Left lung (tissue), 10 donors: ENCODE results near the gene P2RY1. TPM values are rescaled to one million over a fixed set of nuclear protein-coding genes. Genes with fewer than 3 reads are reported as not detected.

ENCODE experiments used
- ATAC-seq: fragments of 200-7000 bp; cut with Tn5 transposase; one replicate; pipeline ENCODE4 v1.9.1; 2020; ENCODE audit warnings: moderate library complexity
- DNase-seq, 4 donors: peaks; one replicate each; pipeline ENCODE4 v3.0.0-alpha.2; 2013 to 2020
- H3K27ac ChIP-seq, 2 donors: fragments of 200-600 bp; sonication (generic) in 1 of 2; one replicate each; pipeline versions ENCODE4 v1.5.0 to v1.8.0; 2020 to 2021
- H3K27me3 ChIP-seq, 2 donors: fragments of 200-600 bp; sonication (generic) in 1 of 2; one replicate each; pipeline versions ENCODE4 v1.5.0 to v1.8.0; 2020 to 2021
- H3K36me3 ChIP-seq, 2 donors: fragments of 200-600 bp; sonication (generic) in 1 of 2; one replicate each; pipeline versions ENCODE4 v1.5.0 to v1.8.0; 2020 to 2021
- H3K4me1 ChIP-seq, 2 donors: fragments of 200-600 bp; one replicate each; pipeline ENCODE4 v1.8.0; 2021
- H3K4me3 ChIP-seq, 2 donors: fragments of 200-600 bp; sonication (generic) in 1 of 2; one replicate each; pipeline versions ENCODE4 v1.5.0 to v1.8.0; 2020 to 2021; ENCODE audit warnings: mild to moderate bottlenecking in 1 of 2
- H3K9me3 ChIP-seq, 2 donors: fragments of 200-600 bp; sonication (generic) in 1 of 2; one replicate each; pipeline versions ENCODE4 v1.5.0 to v1.8.0; 2020 to 2021
- intact Hi-C, 2 donors: fragments of 100-400 bp; cut with DNase I; formaldehyde crosslinking; loops; one replicate each; pipeline versions ENCODE4 v1.11.2 to v1.14.2; 2022
- polyA plus RNA-seq, 6 donors: library from polyadenylated mRNA; unstranded; fragments of 120-200 nt; gene quantifications; one replicate each; pipeline ENCODE4 v1.2.1, GENCODE V29; 2013; ENCODE audit not compliant: insufficient read length in 6 of 6
- total RNA-seq, 2 donors: library from RNA; stranded (reverse); fragmentation: NEBNext Ultra II Directional; extraction: Animal tissue kit (Norgen Biotek cat#: 25700); gene quantifications; one replicate each; pipeline ENCODE4 v1.2.1, GENCODE V29; 2021
- TF ChIP-seq, protein P1 (sequence below), 2 donors: fragments of 200-600 bp; sonication (generic) in 1 of 2; IDR thresholded peaks; one replicate each; pipeline versions ENCODE4 v1.5.0 to v1.8.0; 2021; ENCODE audit warnings: antibody characterized with exemption in 2 of 2
- donor health status: DM: no; HTN: yes; CAD: no.
- donor health status: DM: no; HTN: no; CAD: no.

P2RY1 gene
- total and polyA plus RNA-seq, 8 donors, result 7.6 to 17.5 (median 15.1) TPM

DNA sequence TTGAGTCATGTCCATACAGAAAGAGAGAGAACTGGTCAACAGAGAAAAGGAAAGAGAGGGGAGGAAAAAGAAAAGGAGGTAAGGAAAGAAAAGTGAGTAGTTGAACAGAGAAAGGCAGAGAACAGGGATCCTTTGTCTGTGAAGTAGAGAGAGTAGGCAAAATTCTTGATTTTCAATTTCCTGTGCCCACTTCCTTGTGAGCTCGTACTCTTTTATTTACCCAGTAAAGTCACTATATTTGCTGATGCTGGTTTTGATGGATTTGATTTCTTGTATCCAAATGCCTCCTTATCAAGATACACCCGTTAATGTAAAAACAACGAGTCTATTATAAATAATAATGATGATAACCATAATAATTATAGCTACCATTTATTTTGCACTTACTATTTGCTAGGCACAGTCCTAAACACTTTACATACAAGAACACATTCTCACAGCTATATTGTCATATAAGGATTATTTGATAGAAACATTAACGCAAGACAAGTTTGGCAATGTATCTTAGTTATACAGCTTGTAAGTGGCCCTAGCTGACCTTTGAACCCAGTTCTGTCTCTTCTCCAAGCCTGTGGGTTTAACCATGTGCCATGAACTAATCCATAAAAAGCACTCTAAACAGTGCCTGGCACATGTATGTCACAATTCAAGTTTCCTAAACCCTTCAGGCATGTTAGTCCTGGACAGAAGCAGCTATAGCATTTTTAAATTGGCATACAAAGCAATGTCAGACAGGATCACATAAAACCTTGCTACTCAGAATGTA lies 6.7 kb upstream of the P2RY1 start:
- no peaks in the 10 kb centered on the region for H3K36me3 ChIP-seq
- no peak overlapping the region for H3K27ac ChIP-seq
- H3K4me3 ChIP-seq, result no peak overlapping the region
- H3K9me3 ChIP-seq, result no peaks in the 10 kb centered on the region
- no peaks in the 10 kb centered on the region for H3K27me3 ChIP-seq
- ATAC-seq, result no peak
- no peaks in the 10 kb centered on the region for H3K4me1 ChIP-seq
- DNase-seq, result no peak
- TF ChIP-seq, protein P1, sequence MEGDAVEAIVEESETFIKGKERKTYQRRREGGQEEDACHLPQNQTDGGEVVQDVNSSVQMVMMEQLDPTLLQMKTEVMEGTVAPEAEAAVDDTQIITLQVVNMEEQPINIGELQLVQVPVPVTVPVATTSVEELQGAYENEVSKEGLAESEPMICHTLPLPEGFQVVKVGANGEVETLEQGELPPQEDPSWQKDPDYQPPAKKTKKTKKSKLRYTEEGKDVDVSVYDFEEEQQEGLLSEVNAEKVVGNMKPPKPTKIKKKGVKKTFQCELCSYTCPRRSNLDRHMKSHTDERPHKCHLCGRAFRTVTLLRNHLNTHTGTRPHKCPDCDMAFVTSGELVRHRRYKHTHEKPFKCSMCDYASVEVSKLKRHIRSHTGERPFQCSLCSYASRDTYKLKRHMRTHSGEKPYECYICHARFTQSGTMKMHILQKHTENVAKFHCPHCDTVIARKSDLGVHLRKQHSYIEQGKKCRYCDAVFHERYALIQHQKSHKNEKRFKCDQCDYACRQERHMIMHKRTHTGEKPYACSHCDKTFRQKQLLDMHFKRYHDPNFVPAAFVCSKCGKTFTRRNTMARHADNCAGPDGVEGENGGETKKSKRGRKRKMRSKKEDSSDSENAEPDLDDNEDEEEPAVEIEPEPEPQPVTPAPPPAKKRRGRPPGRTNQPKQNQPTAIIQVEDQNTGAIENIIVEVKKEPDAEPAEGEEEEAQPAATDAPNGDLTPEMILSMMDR (IDR thresholded peaks at IDR 0.05), result no peak
- intact Hi-C loops, result no loop called here

DNA sequence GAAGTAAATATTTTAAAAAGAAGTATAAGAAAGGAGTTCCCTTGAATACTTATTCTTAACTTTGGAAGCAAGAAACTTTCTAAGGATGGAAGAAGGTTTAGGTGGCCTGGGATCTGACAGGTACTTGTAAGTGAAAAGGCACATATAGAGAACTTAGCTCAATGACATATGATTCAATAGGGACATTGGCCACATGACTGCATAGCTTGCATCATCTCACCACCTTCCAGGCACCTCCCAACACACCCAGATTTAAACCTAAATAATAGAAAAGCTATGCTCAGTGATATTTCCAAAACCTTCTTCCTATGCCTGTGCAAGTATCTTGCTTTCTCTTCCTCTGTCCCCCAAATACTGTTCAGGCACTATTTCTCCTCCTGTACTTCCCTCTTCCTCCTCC lies 4.7 kb upstream of the P2RY1 start:
- DNase-seq (no peak), ATAC-seq (no peak)
- intact Hi-C loops, result no loop called here
- TF ChIP-seq, protein P1 (IDR thresholded peaks at IDR 0.05), result no peak
- no peak overlapping the region for H3K27ac ChIP-seq
- no peak overlapping the region for H3K4me3 ChIP-seq
- peaks cover 0 to 8% of the 10 kb centered on the region in 2 donors for H3K4me1 ChIP-seq
- no peaks in the 10 kb centered on the region for H3K9me3 ChIP-seq
- H3K27me3 ChIP-seq, result peaks cover 0 to 5% of the 10 kb centered on the region in 2 donors
- H3K36me3 ChIP-seq, result no peaks in the 10 kb centered on the region

DNA sequence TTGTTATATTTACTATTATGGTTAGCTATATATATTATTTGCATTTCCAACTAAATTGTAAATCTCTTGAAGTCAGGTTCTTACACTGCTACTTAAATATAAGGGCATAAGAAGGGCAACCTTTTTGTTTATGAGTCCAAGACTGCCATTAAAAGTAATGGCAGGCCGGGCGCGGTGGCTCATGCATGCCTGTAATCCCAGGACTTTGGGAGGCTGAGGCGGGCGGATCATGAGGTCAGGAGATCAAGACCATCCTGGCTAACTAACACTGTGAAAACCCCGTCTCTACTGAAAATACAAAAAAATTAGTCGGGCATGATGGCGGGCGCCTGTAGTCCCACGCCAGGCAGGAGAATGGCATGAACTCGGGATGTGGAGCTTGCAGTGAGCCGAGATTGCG lies 2.9 kb upstream of the P2RY1 start:
- DNase-seq, result peak in 1 of 4 donors; percentile 54
- no peak for ATAC-seq
- TF ChIP-seq, protein P1 (IDR thresholded peaks at IDR 0.05), result no peak
- no peaks in the 10 kb centered on the region for H3K9me3 ChIP-seq
- no peaks in the 10 kb centered on the region for H3K36me3 ChIP-seq
- no peak overlapping the region for H3K4me3 ChIP-seq
- H3K27me3 ChIP-seq, result peaks cover 0 to 11% of the 10 kb centered on the region in 2 donors
- H3K4me1 ChIP-seq, result peaks cover 0 to 12% of the 10 kb centered on the region in 2 donors
- H3K27ac ChIP-seq, result no peak overlapping the region
- intact Hi-C loops, result no loop called here

DNA sequence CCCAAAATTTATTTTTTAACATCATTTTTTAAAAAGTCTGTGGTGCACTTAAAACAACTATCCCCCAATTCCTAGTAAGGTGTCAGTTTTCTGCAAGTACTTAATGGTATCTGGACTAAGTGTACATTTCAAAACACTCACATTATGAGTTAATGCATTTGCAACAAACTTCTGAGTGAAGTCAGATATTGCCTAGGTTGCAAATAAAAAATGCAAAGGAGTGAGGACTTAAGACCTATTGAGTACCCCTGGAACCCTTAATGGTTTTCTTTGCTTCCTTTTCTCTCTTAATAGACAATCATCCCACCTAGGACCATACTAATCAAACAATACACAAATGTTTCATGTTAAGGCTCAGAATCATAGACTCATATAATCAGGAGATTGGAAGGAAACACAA lies 1.8 kb upstream of the P2RY1 start:
- peaks cover 0 to 12% of the 10 kb centered on the region in 2 donors for H3K4me1 ChIP-seq
- intact Hi-C loops, result no loop called here
- H3K36me3 ChIP-seq, result no peaks in the 10 kb centered on the region
- H3K27ac ChIP-seq, result no peak overlapping the region
- ATAC-seq (no peak), DNase-seq (no peak)
- H3K27me3 ChIP-seq, result peaks cover 0 to 11% of the 10 kb centered on the region in 2 donors
- H3K4me3 ChIP-seq, result no peak overlapping the region
- TF ChIP-seq, protein P1 (IDR thresholded peaks at IDR 0.05), result no peak
- no peaks in the 10 kb centered on the region for H3K9me3 ChIP-seq

DNA sequence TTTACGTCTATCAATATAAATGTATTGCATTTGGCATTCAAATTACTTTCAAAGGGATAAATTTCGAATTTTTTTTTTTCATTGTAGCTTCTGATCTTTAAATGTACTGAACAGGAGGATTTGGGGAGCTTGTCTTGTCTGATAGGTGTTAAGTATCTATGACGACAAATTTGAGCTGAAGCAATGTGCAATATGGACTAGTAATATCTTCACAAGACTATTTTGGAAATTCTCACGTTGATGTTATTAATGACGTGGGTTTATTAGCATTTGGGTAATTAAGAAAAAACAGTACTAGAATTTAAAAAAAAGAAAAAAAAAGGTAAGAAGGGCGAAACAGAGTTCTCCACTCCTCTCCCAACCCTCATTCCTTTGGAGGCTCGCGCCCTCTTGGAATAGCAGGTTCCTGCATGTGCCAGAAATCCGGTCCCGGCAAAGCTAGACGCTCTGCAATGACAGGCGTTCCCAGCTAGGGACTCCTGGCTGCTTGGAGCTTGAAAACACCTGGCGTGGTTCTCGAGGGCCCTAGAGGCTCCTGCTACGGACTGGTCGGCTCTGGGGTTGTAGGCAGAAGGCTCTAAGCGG lies 648 bp upstream of the P2RY1 start:
- TF ChIP-seq, protein P1 (IDR thresholded peaks at IDR 0.05), result peak in 1 of 2 donors; percentile 12
- Histone ChIP-seq H3K9me3 (no peaks in the 10 kb centered on the region), H3K4me3 (peak overlapping the region; percentile 60 to 68), H3K27me3 (peaks cover 0 to 11% of the 10 kb centered on the region in 2 donors), H3K36me3 (no peaks in the 10 kb centered on the region), H3K4me1 (peaks cover 0 to 15% of the 10 kb centered on the region in 2 donors), H3K27ac (peak overlapping the region; percentile 83 to 86)
- intact Hi-C loops, result no loop called here
- ATAC-seq, result no peak
- peak in 1 of 4 donors; percentile 76 for DNase-seq
